ENCODE measurements around the gene CCND1. TPM values are rescaled to one million over a fixed set of nuclear protein-coding genes. Genes with fewer than 3 reads are reported as not detected.

CCND1 gene
- total and polyA plus RNA-seq, 2 of the 8 experiments (the other 6 are each of a cell fraction or from before 2014, with no cell fraction given), result 64.5 to 170 TPM

GRCh38 chr11:69702239-69702691 lies 61.3 kb downstream of the CCND1 start:
- ChIA-PET CTCF (ENCODE audit: partially characterized antibody) (interaction anchor here (0.6 to 2.1 kb wide), 6 partner anchors 11 to 625 kb away, joined by 3 to 6 read pairs (median 4); no protein-coding TSS in a partner anchor), POLR2A (ENCODE audit: partially characterized antibody) (interaction anchor here (0.6 to 4.2 kb wide), 8 partner anchors 7 to 191 kb away, joined by 3 to 23 read pairs (median 4); no protein-coding TSS in a partner anchor)
- H3K9ac ChIP-seq (replicated peaks in 1 of 4; ENCODE audit: extremely low read depth in 1 of 4, low read depth in 3 of 4, low read length in 3 of 4), result peak overlapping the region; percentile 14 to 79 (median 42); a peak in 5 of 7 replicates
- peaks cover 0 to 10% (median 4%) of the 10 kb centered on the region in 4 experiments; a peak in 3 of 8 replicates for H3K36me3 ChIP-seq (ENCODE audit: control insufficient read depth in 2 of 4, insufficient read depth in 4 of 4, low read length in 3 of 4)
- H4K91ac ChIP-seq (replicated peaks; ENCODE audit: insufficient read length, low read length), result peak overlapping the region; percentile 91
- H3K27ac ChIP-seq (ENCODE audit: low read depth, low read length), result peak overlapping the region; percentile 59; the same call in 1 of the 2 replicates
- peak overlapping the region; percentile 39 for H3K56ac ChIP-seq (replicated peaks; ENCODE audit: insufficient read length, low read depth, low read length)
- peak overlapping the region; percentile 75; the same call in 1 of the 2 replicates for H2BK12ac ChIP-seq (ENCODE audit: low read depth, low read length)
- no peak overlapping the region for H2BK15ac ChIP-seq (ENCODE audit: low read length)
- no peak overlapping the region for H3K23ac ChIP-seq (ENCODE audit: insufficient read length)
- H4K8ac ChIP-seq (ENCODE audit: extremely low read depth, insufficient read depth, low read length), result peak overlapping the region; percentile 53; the same call in 1 of the 2 replicates
- no peak overlapping the region for H3K14ac ChIP-seq (ENCODE audit: insufficient read length)
- no peaks in the 10 kb centered on the region for H3K79me2 ChIP-seq (ENCODE audit: control insufficient read depth in 1 of 2, insufficient read depth in 2 of 2, low read length in 2 of 2)
- H3K4ac ChIP-seq (replicated peaks; ENCODE audit: insufficient read length, low read depth, low read length), result peak overlapping the region; percentile 94
- 0 out of 2 replicates have a peak overlapping the region, but pooled peaks have one; percentile 72 for H2BK20ac ChIP-seq (ENCODE audit: low read length)
- H2AFZ ChIP-seq (ENCODE audit: low read length), result no peak overlapping the region
- no peak overlapping the region for H2AK5ac ChIP-seq (ENCODE audit: low read depth, low read length)
- peaks cover 5% of the 10 kb centered on the region; the same call in 1 of the 2 replicates for H3K23me2 ChIP-seq (ENCODE audit: low read depth, low read length)
- peaks cover 1 to 5% of the 10 kb centered on the region in 2 experiments for H4K20me1 ChIP-seq (replicated peaks in 1 of 2; ENCODE audit: control insufficient read depth in 1 of 2, insufficient read depth in 2 of 2, low read length in 2 of 2)
- H3K9me3 ChIP-seq (ENCODE audit: insufficient read depth in 2 of 2, low read depth in 1 of 2, low read length in 1 of 2), result no peaks in the 10 kb centered on the region
- 1% methylated on average over 22 of the region's 35 CpGs; no CpG with 5 or more reads in 1 of the 2 experiments for WGBS, 2 experiments (ENCODE audit: extremely low coverage in 1 of 2, insufficient coverage in 1 of 2, insufficient read length in 1 of 2, insufficient replicate concordance in 2 of 2, low coverage in 1 of 2, low lambda C conversion rate in 2 of 2, missing lambda C conversion rate in 1 of 2)
- H2BK120ac ChIP-seq (replicated peaks; ENCODE audit: low read depth, low read length), result peak overlapping the region; percentile 88
- peaks cover 10 to 37% (median 25%) of the 10 kb centered on the region in 4 experiments for H3K4me1 ChIP-seq (replicated peaks in 1 of 4; ENCODE audit: control insufficient read depth in 3 of 4, insufficient read depth in 4 of 4, low read length in 3 of 4)
- H3K79me1 ChIP-seq (ENCODE audit: low read depth, low read length), result no peaks in the 10 kb centered on the region
- peak overlapping the region; percentile 37 to 78 (median 53) for H3K4me3 ChIP-seq (ENCODE audit: extremely low read depth in 1 of 4, insufficient read depth in 2 of 4, low read depth in 3 of 4, low read length in 4 of 4)
- H2BK5ac ChIP-seq (ENCODE audit: low read depth, low read length), result peak overlapping the region; percentile 97; the same call in 1 of the 2 replicates
- DNase-seq (ENCODE audit: low read depth in 1 of 2, low spot score in 2 of 2), result peak in 1 of 2 experiments; percentile 73
- peak overlapping the region; percentile 91 for H3K18ac ChIP-seq (ENCODE audit: extremely low read depth, low read length)
- no peak for FAIRE-seq
- peaks cover 0 to 26% (median 17%) of the 10 kb centered on the region in 4 experiments; a peak in 5 of 7 replicates for H3K27me3 ChIP-seq (replicated peaks in 1 of 4; ENCODE audit: control insufficient read depth in 3 of 4, extremely low read depth in 1 of 4, insufficient read depth in 3 of 4, low read length in 3 of 4)
- H4K5ac ChIP-seq (ENCODE audit: insufficient read length, low read depth, low read length), result peak overlapping the region; percentile 6
- peak overlapping the region; percentile 52 to 91 for H3K4me2 ChIP-seq (ENCODE audit: insufficient read depth in 1 of 2, low read depth in 2 of 2, low read length in 2 of 2)
- TF ChIP-seq CHD2 (IDR thresholded peaks at IDR 0.05; ENCODE audit: low read length) (no peak), POLR2AphosphoS5 (IDR thresholded peaks at IDR 0.05; ENCODE audit: low read depth, low read length) (no peak), HDAC6 (IDR thresholded peaks at IDR 0.05; ENCODE audit: low read depth, low read length) (no peak), BACH1 (IDR thresholded peaks at IDR 0.05; ENCODE audit: low read length) (no peak), EGR1 (IDR thresholded peaks at IDR 0.05; ENCODE audit: borderline replicate concordance, low read depth, low read length) (no peak), EP300 (IDR thresholded peaks at IDR 0.05; ENCODE audit: borderline replicate concordance in 1 of 2, low read depth in 2 of 2, low read length in 2 of 2) (no peak), SIX5 (IDR thresholded peaks at IDR 0.05; ENCODE audit: low read depth, low read length) (no peak), E2F6 (IDR thresholded peaks at IDR 0.05) (no peak), MAX (IDR thresholded peaks at IDR 0.05) (0 out of 2 replicates have a peak, but pooled peaks have one; percentile 16), ZNF274 (IDR thresholded peaks at IDR 0.05; ENCODE audit: borderline replicate concordance, extremely low read depth, low read length) (no peak), KDM1A (IDR thresholded peaks at IDR 0.05; ENCODE audit: borderline replicate concordance, low read length) (no peak), KDM4A (IDR thresholded peaks at IDR 0.05; ENCODE audit: low read depth, low read length, severe bottlenecking) (peak; percentile 21)

Data from H1 (cell line).